ENCODE results near the gene OSM.

- TF ChIP-seq ZBTB21 (tag by site-specific recombination; IDR thresholded peaks at IDR 0.05): no peak
- no peak for TF ChIP-seq CTCF (tag by site-specific recombination; IDR thresholded peaks at IDR 0.05)
- no peak for TF ChIP-seq ZNF544 (tag by site-specific recombination; IDR thresholded peaks at IDR 0.05)
- no peak for TF ChIP-seq ZNF677 (tag by site-specific recombination; IDR thresholded peaks at IDR 0.05)
- TF ChIP-seq ZNF132 (tag by site-specific recombination; IDR thresholded peaks at IDR 0.05; ENCODE audit: borderline replicate concordance): no peak
- TF ChIP-seq ZNF707 (tag by site-specific recombination; IDR thresholded peaks at IDR 0.05): no peak
- no peak for TF ChIP-seq ZNF155 (tag by site-specific recombination; IDR thresholded peaks at IDR 0.05)
- TF ChIP-seq YY1 (tag by site-specific recombination; IDR thresholded peaks at IDR 0.05): no peak
These were observed 26.9 kb downstream of the OSM start for GRCh38 chr22:30239488-30240405.
